ENCODE measurements around the gene ZNF552. TPM values are rescaled to one million over a fixed set of nuclear protein-coding genes. Genes with fewer than 3 reads are reported as not detected.
A peak's percentile ranks its signal among the peaks of the same experiment; 100 is the strongest.
"Not testable (repeated sequence)": the region's sequence is repeated elsewhere in the genome, so short reads cannot be mapped to it uniquely, and the experiment has no call there.

ZNF552 gene
- total and polyA plus RNA-seq, 4 experiments from 2014 or later = 5.5 to 21.0 (median 13.6) TPM

DNA sequence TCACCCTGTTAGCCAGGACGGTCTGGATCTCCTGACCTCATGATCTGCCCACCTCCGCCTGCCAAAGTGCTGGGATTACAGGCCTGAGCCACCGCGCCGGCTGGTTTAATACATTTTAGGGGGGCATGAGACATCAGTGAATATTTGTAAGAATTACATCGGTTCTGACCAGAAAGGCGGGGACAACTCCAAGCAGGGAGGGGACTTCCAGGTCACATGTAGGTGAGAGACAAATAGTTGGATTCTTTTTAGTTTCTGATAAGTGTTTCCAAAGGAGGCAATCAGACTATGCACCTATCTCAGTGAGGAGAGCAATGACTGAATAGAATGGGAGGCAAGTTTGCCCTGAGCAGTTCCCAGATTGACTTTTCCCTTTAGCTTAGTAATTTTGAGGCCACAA, 3.7 kb upstream of the ZNF552 start:
- ChIA-PET POLR2A (ENCODE audit: partially characterized antibody) (interaction anchor here (1.3 to 2.5 kb wide), 6 partner anchors 9 to 240 kb away, joined by 3 to 10 read pairs (median 6); partner anchors contain the start of genes ZNF134, ZNF416, ZNF587 and ZNF776), CTCF (ENCODE audit: partially characterized antibody) (no interaction called here)
- Histone ChIP-seq H3K4me1 (ENCODE audit: insufficient read depth, low read length) (peaks cover 30% of the 10 kb centered on the region), H3K27me3 (ENCODE audit: insufficient read depth, low read length) (no peaks in the 10 kb centered on the region), H3K4me3 (ENCODE audit: low read length in 2 of 2) (no peak overlapping the region), H3K36me3 (ENCODE audit: insufficient read depth, low read length) (no peaks in the 10 kb centered on the region), H3K27ac (ENCODE audit: low read depth, low read length) (no peak overlapping the region), H3K9me3 (ENCODE audit: control insufficient read depth in 1 of 2, low read length in 2 of 2) (no peaks in the 10 kb centered on the region)
- DNase-seq = no peak
- Mint-ChIP-seq H3K4me1 (peaks cover 45 to 75% (median 56%) of the 10 kb centered on the region in 4 donors), H3K36me3 (peaks cover 9 to 36% of the 10 kb centered on the region in 2 donors), H3K9me3 (no peaks in the 10 kb centered on the region), H3K27ac (peak overlapping the region in 5 of 7 donors; percentile 39 to 98 (median 76)), H3K4me3 (peak overlapping the region in 7 of 8 donors; percentile 64 to 99 (median 71)), H3K27me3 (no peaks in the 10 kb centered on the region)
- intact Hi-C loops (cut with micrococcal nuclease) = loop anchor here (5.0 kb wide), 1 partner anchor 91 kb away; the partner anchor contains the start of gene ZNF671

DNA sequence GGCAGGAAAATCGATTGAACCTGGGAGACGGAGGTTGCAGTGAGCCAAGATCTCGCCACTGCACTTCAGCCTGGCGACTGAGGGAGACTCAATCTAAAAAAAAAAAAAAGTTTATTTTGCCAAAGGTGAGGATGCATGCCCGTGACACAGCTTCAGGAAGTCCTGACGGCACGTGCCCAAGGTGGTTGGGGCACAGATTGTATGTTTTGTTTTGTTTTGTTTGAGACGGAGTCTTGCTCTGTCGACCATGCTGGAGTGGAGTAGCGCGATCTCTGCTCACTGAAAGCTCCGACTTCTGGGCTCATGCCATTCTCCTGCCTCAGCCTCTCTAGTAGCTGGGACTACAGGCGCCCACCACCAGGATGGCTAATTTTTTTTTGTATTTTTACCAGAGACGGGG, 3.3 kb upstream of the ZNF552 start:
- no peak overlapping the region for H3K4me3 ChIP-seq (ENCODE audit: low read length in 2 of 2)
- ChIA-PET POLR2A (ENCODE audit: partially characterized antibody) (no interaction called here), CTCF (ENCODE audit: partially characterized antibody) (interaction anchor here (1.0 kb wide), 1 partner anchor 13 kb away, joined by 3 read pairs; no protein-coding TSS in a partner anchor)
- peaks cover 34% of the 10 kb centered on the region for H3K4me1 ChIP-seq (ENCODE audit: insufficient read depth, low read length)
- Mint-ChIP-seq H3K4me1 (peaks cover 46 to 75% (median 56%) of the 10 kb centered on the region in 4 donors), H3K27ac (peak overlapping the region in 2 of 7 donors; percentile 93 to 98), H3K9me3 (no peaks in the 10 kb centered on the region), H3K27me3 (no peaks in the 10 kb centered on the region), H3K4me3 (peak overlapping the region in 6 of 8 donors; percentile 64 to 74 (median 70)), H3K36me3 (peaks cover 7 to 32% of the 10 kb centered on the region in 2 donors)
- H3K36me3 ChIP-seq (ENCODE audit: insufficient read depth, low read length) = no peaks in the 10 kb centered on the region
- H3K9me3 ChIP-seq (ENCODE audit: control insufficient read depth in 1 of 2, low read length in 2 of 2) = no peaks in the 10 kb centered on the region
- no peaks in the 10 kb centered on the region for H3K27me3 ChIP-seq (ENCODE audit: insufficient read depth, low read length)
- intact Hi-C loops (cut with micrococcal nuclease) = loop anchor here (5.0 kb wide), 1 partner anchor 91 kb away; the partner anchor contains the start of gene ZNF671
- H3K27ac ChIP-seq (ENCODE audit: low read depth, low read length) = no peak overlapping the region
- no peak for DNase-seq

DNA sequence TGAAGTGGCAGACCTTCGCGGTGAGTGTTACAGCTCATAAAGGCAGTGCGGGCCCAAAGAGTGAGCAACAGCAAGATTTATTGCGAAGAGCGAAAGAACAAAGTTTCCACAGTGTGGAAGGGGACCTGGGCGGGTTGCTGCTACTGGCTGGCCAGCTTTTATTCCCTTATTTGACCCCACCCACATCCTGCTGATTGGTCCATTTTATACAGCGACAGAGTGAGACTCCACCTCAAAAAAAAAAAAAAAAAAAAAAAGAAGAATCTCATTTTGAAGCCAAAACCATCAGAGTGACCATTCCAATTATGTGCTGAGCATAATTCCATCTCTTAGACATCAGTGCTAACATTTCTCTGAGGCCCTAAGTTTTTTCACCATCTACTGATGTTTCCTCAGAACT, 1.9 kb upstream of the ZNF552 start:
- Histone ChIP-seq H3K4me3 (ENCODE audit: low read length in 2 of 2) (no peak overlapping the region), H3K4me1 (ENCODE audit: insufficient read depth, low read length) (peaks cover 39% of the 10 kb centered on the region), H3K9me3 (ENCODE audit: control insufficient read depth in 1 of 2, low read length in 2 of 2) (no peaks in the 10 kb centered on the region), H3K36me3 (ENCODE audit: insufficient read depth, low read length) (no peaks in the 10 kb centered on the region), H3K27ac (ENCODE audit: low read depth, low read length) (no peak overlapping the region), H3K27me3 (ENCODE audit: insufficient read depth, low read length) (no peaks in the 10 kb centered on the region)
- intact Hi-C loops (cut with micrococcal nuclease) = loop anchor here (5.0 kb wide), 1 partner anchor 89 kb away; the partner anchor contains the start of gene ZNF671
- POLR2A ChIA-PET (ENCODE audit: partially characterized antibody) = no interaction called here
- Mint-ChIP-seq H3K4me1 (peaks cover 47 to 75% (median 57%) of the 10 kb centered on the region in 4 donors), H3K27ac (peak overlapping the region in 2 of 7 donors; percentile 10 to 12), H3K4me3 (peak overlapping the region in 1 of 8 donors; percentile 20), H3K27me3 (no peaks in the 10 kb centered on the region), H3K9me3 (no peaks in the 10 kb centered on the region), H3K36me3 (peaks cover 4 to 29% of the 10 kb centered on the region in 2 donors)
- CTCF ChIA-PET (ENCODE audit: partially characterized antibody) = no interaction called here
- DNase-seq = no peak

DNA sequence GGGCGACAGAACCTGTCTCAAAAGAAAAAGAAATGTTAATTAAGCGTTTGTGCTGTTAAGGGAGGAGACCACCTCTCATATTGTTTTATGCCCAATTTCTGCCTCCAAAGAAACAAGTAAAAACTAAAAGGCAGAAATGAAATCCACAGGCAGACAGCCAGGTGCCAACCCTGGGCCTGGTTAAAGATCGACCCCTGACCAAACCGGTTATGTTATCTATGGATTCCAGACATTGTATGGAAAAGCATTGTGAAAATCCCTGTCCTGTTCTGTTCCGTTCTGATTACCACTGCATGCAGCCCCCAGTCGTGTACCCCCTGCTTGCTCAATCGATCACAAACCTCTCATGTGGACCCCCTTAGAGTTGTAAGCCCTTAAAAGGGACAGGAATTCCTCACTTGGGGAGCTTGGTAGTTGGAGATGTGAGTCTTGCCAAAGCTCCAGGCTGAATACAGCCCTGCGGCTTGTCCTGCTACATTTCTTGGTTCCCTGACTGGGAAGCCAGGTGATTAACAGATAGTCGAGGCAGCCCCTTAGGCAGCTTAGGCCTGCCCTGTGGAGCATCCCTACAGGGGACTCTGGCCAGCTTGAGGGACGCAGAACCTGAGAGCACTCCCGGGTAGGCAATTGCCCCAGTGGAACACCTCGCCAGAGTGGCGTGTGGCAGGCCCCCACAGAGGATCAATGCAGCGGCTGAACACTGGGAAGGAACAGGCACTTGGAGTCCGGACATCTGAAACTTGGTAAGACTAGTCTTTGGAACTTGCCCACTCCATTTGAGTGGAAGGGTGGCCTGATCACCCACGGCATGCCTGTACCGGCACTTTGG, 748 bp upstream of the ZNF552 start:
- DNase-seq = no peak
- peak overlapping the region; percentile 85 for H3K27ac ChIP-seq (ENCODE audit: low read depth, low read length)
- H3K4me3 ChIP-seq (ENCODE audit: low read length in 2 of 2) = peak overlapping the region in 1 of 2 donors; percentile 83
- H3K27me3 ChIP-seq (ENCODE audit: insufficient read depth, low read length) = no peaks in the 10 kb centered on the region
- peak overlapping the region; percentile 88 to 98 (median 96) for H3K27ac Mint-ChIP-seq
- no peaks in the 10 kb centered on the region for H3K36me3 ChIP-seq (ENCODE audit: insufficient read depth, low read length)
- H3K4me3 Mint-ChIP-seq = peak overlapping the region; percentile 86 to 99 (median 96)
- H3K9me3 ChIP-seq (ENCODE audit: control insufficient read depth in 1 of 2, low read length in 2 of 2) = no peaks in the 10 kb centered on the region
- H3K4me1 Mint-ChIP-seq = peaks cover 41 to 63% (median 49%) of the 10 kb centered on the region in 4 donors
- H3K9me3 Mint-ChIP-seq = no peaks in the 10 kb centered on the region
- ChIA-PET CTCF (ENCODE audit: partially characterized antibody) (no interaction called here), POLR2A (ENCODE audit: partially characterized antibody) (interaction anchor here (0.6 to 1.4 kb wide), 12 partner anchors 14 to 328 kb away, joined by 3 to 8 read pairs (median 4); partner anchors contain the start of genes ZNF134, ZNF211, ZNF417 and ZNF419)
- H3K4me1 ChIP-seq (ENCODE audit: insufficient read depth, low read length) = peaks cover 34% of the 10 kb centered on the region
- intact Hi-C loops (cut with micrococcal nuclease) = loop anchor here (1.0 to 5.0 kb wide), 3 partner anchors 47 to 88 kb away; partner anchors contain the start of genes ZNF586, ZNF671 and ZNF776
- no peaks in the 10 kb centered on the region for H3K27me3 Mint-ChIP-seq
- peaks cover 8 to 27% of the 10 kb centered on the region in 2 donors for H3K36me3 Mint-ChIP-seq

DNA sequence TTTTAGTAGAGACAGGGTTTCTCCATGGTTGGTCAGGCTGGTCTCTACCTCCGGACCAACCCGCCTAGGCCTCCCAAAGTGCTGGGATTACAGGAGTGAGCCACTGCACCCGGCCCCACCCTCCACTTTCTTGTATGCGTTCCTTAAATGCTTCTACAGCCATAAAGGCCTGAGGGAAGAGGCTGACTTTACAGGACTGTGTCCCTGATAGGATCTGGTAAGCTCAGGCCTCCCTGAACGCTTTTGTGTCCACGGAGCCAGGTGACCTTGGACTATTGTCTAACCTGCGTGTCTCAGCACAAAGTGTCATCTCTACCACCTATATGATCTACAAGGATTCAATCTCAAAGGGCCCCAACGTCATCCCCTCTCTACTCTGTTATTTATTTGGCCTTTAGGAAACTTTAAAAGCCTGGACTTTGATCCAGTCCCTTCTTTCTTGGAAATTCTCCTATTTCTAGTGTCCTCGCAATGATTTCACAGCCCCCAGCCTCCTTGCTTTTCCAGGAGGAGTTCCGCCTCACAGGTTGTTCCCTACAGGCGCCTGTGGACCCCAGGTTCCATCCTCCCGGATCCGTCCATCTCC, 701 bp downstream of the ZNF552 start:
- no peak for DNase-seq
- peaks cover 5% of the 10 kb centered on the region for H3K36me3 ChIP-seq (ENCODE audit: insufficient read depth, low read length)
- H3K4me3 ChIP-seq (ENCODE audit: low read length in 2 of 2) = peak overlapping the region; percentile 83 to 86
- Mint-ChIP-seq H3K27ac (peak overlapping the region; percentile 88 to 98 (median 96)), H3K4me3 (peak overlapping the region; percentile 86 to 99 (median 96)), H3K9me3 (no peaks in the 10 kb centered on the region), H3K36me3 (peaks cover 19 to 31% of the 10 kb centered on the region in 2 donors), H3K27me3 (no peaks in the 10 kb centered on the region), H3K4me1 (peaks cover 32 to 55% (median 45%) of the 10 kb centered on the region in 4 donors)
- H3K4me1 ChIP-seq (ENCODE audit: insufficient read depth, low read length) = peaks cover 28% of the 10 kb centered on the region
- ChIA-PET CTCF (ENCODE audit: partially characterized antibody) (interaction anchor here (0.9 kb wide), 1 partner anchor 13 kb away, joined by 3 read pairs; no protein-coding TSS in a partner anchor), POLR2A (ENCODE audit: partially characterized antibody) (interaction anchor here (0.6 to 1.4 kb wide), 6 partner anchors 12 to 188 kb away, joined by 3 to 8 read pairs (median 4); partner anchors contain the start of genes ZNF586, ZNF587, ZNF606 and ZNF776)
- H3K27ac ChIP-seq (ENCODE audit: low read depth, low read length) = peak overlapping the region; percentile 85
- intact Hi-C loops (cut with micrococcal nuclease) = loop anchor here (2.0 kb wide), 1 partner anchor 45 kb away; the partner anchor contains the start of gene ZNF586
- H3K27me3 ChIP-seq (ENCODE audit: insufficient read depth, low read length) = no peaks in the 10 kb centered on the region
- no peaks in the 10 kb centered on the region for H3K9me3 ChIP-seq (ENCODE audit: control insufficient read depth in 1 of 2, low read length in 2 of 2)

DNA sequence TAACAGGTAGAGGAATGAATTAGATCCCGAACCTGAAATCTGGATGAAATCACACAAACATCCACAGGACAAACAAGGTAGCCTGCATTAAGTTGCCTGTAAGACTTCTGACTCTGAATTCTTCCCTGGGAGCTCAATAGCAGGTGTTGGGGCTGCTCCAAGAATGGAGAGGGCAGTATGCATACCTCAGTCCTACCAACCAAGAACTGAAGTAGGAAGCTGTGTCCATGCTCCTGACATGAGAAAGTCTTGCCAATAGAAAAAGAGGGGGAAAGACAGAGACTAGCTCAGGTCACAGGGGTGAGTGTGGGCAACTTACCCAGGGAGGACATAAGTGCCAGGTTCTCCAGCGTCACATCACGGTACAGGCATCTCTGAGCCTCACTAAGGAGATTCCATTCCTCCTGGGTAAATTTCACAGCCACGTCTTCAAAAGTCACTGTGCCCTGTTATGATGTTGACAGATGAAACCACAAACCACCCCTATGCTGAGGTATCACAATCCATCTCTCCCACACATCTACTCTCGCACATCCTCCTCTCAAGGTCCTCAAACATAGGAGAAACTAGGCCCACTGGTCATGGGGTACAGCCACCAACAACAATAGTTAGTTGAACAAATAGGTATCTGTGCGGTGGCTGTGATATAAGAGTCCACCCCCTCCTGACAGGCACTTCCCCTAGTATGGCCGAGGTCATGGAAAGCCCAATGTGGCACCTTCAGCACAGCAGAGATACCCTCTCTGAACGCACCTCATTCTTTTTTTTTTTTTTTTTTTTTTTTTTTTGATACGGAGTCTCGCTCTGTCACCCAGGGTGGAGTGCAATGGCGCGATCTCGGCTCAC, 1.5 kb downstream of the ZNF552 start:
- H3K4me3 ChIP-seq (ENCODE audit: low read length in 2 of 2); H3K9me3 ChIP-seq (ENCODE audit: control insufficient read depth in 1 of 2, low read length in 2 of 2); H3K27ac ChIP-seq (ENCODE audit: low read depth, low read length); intact Hi-C loops (cut with micrococcal nuclease); H3K27me3 Mint-ChIP-seq; CTCF ChIA-PET (ENCODE audit: partially characterized antibody); H3K36me3 ChIP-seq (ENCODE audit: insufficient read depth, low read length); DNase-seq; H3K27me3 ChIP-seq (ENCODE audit: insufficient read depth, low read length); H3K9me3 Mint-ChIP-seq: not testable (repeated sequence)
- H3K4me3 Mint-ChIP-seq = peak overlapping the region; percentile 60 to 81 (median 77)
- peaks cover 19 to 39% of the 10 kb centered on the region in 2 donors for H3K36me3 Mint-ChIP-seq
- peaks cover 24% of the 10 kb centered on the region for H3K4me1 ChIP-seq (ENCODE audit: insufficient read depth, low read length)
- peak overlapping the region; percentile 68 to 95 (median 76) for H3K27ac Mint-ChIP-seq
- peaks cover 28 to 56% (median 41%) of the 10 kb centered on the region in 4 donors for H3K4me1 Mint-ChIP-seq
- POLR2A ChIA-PET (ENCODE audit: partially characterized antibody) = interaction anchor here (0.6 to 1.4 kb wide), 2 partner anchors 36 to 66 kb away, joined by 3 to 4 read pairs; partner anchors contain the start of genes ZNF587 and ZNF776
